HG03097 (cell line): ENCODE results near the gene FBXO40.
"Not testable (repeated sequence)": the region's sequence is repeated elsewhere in the genome, so short reads cannot be mapped to it uniquely, and the experiment has no call there.

Experiments
- ATAC-seq: cut with Tn5 transposase; IDR thresholded peaks from one replicate; pipeline ENCODE4 v1.9.1; 2021; ENCODE audit not compliant: unreplicated experiment, low FRiP score

FBXO40 gene

GRCh38 chr3:121592856-121593702 is at the start of gene FBXO40:
FBXO40 (plus strand) TSS chr3:121593379; CDS start chr3:121620576, 27,197 bp downstream.
- ATAC-seq, result no peak

- no peak for ATAC-seq
These were observed 48.1 kb upstream of the FBXO40 start for GRCh38 chr3:121545049-121545573.

DNA sequence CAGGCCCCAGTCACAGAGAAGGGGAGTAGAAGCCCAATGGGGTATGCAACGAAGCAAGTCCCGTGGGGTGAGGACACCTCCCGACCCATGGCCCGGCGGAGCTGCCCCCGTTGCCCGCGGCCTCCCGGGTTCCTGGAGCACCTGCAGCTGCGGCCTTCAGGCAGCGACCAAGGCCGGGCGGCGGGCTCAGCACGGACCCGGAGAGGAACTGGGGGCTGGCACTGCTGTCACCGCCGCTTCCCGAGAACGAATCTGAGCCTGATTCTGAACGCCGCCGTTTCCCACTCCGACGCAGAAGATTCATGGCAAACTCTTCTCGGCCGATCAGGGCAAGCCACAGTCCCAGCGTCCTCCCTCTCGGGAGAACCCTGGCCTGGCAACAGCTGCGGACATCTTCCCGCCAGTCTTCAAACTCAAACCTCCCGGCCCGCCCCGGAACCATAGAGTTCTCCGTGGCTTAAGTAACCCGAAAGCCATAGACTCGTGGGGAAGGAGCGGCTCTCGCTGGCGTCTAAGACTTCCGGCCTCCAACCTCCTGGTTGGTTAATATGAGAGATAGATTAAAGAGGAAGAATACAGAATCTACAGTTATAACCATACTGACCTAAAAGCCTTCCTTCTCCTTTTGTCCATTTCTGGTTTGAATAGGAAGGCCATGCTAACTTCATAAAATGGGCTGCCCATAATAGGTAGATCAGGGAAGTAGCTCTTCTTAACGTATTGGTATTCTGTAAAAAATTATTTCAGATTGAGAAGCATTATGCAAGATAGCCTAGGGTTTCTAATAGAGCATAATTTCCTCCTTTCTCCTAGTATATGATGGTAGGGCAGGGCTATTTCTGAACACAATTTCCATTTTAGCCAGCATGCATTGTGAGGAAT is 47.4 kb upstream of the FBXO40 start, which contains the start of gene POLQ:
TSS of gene POLQ (minus strand) at position 415 of the 882 bp plus-strand sequence. CDS start at position 304, 111 bp downstream.
- peak; percentile 77 for ATAC-seq

GRCh38 chr3:121552379-121552778 is 40.8 kb upstream of the FBXO40 start:
- ATAC-seq, result no peak

- ATAC-seq, result no peak
These were observed 40.4 kb upstream of the FBXO40 start for GRCh38 chr3:121552797-121553196.

GRCh38 chr3:121557426-121557934 is 35.7 kb upstream of the FBXO40 start:
- no peak for ATAC-seq

DNA sequence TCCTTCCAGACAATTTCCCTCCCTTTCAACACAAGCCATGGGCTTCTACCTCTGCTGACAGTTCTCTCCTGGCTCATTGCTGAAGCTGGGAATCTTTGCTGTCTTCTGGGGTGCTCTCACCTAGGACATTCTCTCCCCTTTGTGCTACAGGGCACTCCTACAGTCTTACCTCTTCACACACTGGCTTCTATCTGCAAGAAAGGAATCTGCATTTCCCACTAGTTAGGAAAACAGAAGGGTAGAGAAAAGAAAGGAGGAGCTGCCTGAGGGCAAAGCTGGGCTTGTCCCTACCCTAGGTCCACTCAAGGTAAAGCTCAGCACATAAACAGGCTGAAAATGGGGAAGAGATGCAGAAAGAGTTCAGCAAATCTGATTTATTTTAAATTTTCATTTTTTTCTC is 31.0 kb upstream of the FBXO40 start:
- ATAC-seq, result no peak

- no peak for ATAC-seq
These were observed 26.4 kb upstream of the FBXO40 start for GRCh38 chr3:121566773-121567172.

DNA sequence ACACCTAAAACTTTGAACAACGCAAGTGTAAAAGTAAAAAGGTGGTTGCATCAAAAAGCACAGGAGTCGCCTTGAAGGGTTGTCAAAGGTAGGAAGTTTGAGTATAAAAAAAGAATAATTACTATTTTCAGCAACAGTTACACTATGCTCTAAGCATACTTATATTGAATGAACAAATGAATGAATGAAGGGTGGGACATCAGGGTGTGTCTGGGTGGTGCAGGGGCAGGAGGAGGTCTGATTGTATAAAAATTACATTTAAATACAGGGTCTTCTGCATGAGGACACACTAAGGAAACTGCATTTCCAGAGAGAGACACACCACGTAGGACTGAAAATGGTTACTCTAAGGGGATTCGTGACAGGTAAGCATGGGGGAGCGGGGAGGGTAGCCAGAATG is 25.5 kb upstream of the FBXO40 start, which contains the start of gene ARGFX:
TSS of gene ARGFX (plus strand) at position 301 of the 400 bp plus-strand sequence. CDS start 2,765 bp downstream, outside the sequence.
- ATAC-seq, result no peak

DNA sequence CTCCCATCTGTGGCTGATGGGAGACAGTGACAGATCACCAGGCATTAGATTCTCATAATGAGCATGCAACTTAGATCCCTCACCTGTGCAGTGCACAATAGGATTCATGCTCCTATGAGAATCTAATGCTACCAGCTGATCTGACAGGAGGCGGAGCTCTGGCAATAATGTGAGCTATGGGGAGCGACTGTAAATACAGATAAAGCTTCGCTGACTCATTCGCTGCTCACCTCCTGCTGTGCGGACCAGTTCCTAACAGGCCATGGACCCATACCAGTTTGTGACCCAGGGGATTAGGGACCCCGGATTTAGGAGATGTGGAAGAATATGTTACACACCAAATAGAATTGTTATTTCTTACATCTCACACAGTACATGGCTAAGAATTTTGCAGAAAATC is 18.7 kb upstream of the FBXO40 start:
- ATAC-seq, result no peak

DNA sequence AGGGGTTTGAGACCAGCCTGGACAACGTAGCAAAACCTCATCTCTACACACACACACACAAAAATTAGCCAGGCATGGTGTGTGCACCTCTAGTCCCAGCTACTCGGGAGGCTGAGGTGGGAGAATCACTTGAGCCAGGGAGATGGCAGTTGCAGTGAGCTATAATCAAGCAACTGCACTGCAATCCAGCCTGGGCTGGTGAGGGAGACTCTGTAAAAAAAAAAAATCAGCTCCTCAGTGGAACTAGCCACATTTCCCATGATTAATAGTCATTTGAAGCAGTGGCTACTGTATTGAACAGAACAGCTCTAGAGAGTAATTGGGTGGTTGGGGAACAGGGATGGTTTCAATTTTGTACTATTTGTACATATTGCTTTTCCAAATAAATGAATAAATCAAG is 11.5 kb upstream of the FBXO40 start:
- ATAC-seq, result no peak

DNA sequence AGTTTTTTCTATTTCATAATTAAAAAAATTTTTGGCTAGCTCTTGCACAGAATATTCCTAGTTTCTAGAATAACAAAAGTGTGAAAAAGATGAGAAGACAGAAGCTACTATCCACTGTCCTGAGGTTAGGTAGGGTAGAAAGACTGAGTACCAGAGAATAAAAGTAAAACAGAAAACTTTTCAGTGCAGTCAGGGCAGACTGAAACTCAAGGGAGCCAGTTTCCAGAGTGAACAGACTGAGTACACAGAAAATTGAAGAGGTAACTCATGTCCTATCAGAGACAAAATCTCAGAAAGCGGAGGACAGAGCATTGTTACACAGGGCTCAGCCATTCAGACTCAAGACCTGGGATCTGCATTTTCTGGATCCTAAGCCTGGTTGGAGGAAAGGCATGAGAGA is 8.8 kb upstream of the FBXO40 start:
- no peak for ATAC-seq

GRCh38 chr3:121593806-121594205 is 627 bp downstream of the FBXO40 start:
- not testable (repeated sequence) for ATAC-seq

GRCh38 chr3:121594850-121595249 is 1.7 kb downstream of the FBXO40 start:
- no peak for ATAC-seq

- no peak for ATAC-seq
These were observed 2.7 kb downstream of the FBXO40 start for GRCh38 chr3:121595765-121596406.

DNA sequence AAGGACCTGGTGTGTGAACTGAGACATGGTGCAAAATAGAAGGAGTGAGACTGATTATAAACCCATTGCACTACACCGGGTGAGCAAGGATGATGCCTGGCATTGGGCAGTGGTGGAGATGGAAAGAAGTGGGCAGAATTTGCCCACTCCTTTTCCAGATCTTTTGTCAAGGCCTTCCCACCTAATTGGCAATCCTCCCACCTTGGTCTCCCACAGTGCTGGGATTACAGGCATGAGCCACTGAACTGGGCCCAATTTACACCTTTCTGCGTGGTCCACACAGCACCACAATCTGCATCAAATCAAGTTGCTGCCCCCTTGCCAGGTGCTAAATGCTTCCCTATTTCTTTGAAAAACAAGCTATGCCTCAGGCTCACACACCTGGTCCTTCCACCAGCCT is 5.4 kb downstream of the FBXO40 start:
- ATAC-seq, result no peak

GRCh38 chr3:121599900-121600299 is 6.7 kb downstream of the FBXO40 start:
- not testable (repeated sequence) for ATAC-seq

DNA sequence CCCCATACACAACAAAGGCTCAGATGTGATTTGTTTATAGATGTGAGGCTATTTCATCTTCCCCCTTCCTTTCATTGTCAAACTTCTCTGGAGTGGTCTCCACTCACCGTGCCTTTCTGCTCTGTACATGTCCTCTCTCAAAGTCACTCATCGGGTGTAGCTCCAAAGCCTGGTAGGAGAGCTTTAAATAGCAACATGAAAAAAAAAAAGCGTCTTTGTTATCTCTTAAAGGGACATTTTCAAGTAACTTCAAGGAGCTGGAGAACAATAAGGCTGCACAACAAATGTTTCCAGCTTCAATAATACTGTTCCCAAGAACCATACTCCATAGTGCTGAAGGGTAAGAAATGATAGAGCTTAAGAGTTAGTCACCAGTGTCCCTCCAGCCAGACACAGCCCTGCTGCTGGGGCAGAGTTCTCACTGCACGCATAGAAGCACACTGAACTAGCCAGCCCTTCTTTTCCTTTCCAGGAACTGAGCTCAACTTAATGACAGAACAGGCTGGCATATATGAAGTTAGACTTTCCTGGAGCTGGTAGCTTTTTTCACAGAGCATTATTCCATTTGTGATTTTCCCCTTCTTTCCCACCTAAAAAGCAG is 8.1 kb downstream of the FBXO40 start:
- ATAC-seq, result no peak

GRCh38 chr3:121604759-121605158 is 11.6 kb downstream of the FBXO40 start:
- no peak for ATAC-seq

DNA sequence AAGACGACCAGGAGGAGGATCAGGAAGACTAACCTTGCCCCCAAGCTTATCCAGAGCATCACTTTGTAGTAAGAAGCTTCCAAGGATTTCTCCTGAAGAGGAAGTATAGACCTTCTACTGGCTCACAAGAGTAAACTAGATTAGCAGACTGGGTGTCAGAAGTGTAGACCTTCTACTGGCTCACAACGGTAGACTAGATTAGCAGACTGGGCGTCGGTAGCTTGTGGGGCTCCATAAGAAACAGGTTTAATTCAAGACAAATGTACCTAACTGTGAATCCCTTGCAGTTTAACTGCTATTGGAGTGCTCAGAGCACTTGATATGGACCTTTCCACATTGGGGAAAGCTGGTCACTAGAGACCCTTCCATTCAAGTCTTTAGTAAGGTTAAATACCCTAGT is 12.9 kb downstream of the FBXO40 start:
- no peak for ATAC-seq
